H1 (cell line): Measurements from ENCODE around the gene ARMH4. TPM values are rescaled to one million over a fixed set of nuclear protein-coding genes. Genes with fewer than 3 reads are reported as not detected.

Experiments used
- CTCF ChIA-PET: fragments of 300-600 bp; sonication (Branson Sonifier 250); formaldehyde crosslinking; loops from one replicate; lab custom pipeline; 2021; ENCODE audit not compliant: partially characterized antibody; lab: Charles Lee
- POLR2A ChIA-PET: fragments of 300-600 bp; sonication (Branson Sonifier 250); formaldehyde crosslinking; loops from one replicate; lab custom pipeline; 2021; ENCODE audit warnings: inconsistent platforms; ENCODE audit not compliant: partially characterized antibody; lab: Charles Lee
- DNase-seq, 2 experiments: peaks; one replicate each; pipeline versions ENCODE4 v3.0.0 to v3.0.0-alpha.2; 2010 to 2022; ENCODE audit warnings: low spot score in 2 of 2, low read depth in 1 of 2, mixed read lengths in 1 of 2
- FAIRE-seq: peaks from 2 replicates; lab custom pipeline; 2011; peaks lifted over from hg19 to GRCh38; lab: Jason Lieb, UNC
- H2AFZ ChIP-seq: 2 replicates; pipeline ENCODE4 v1.8.1; 2012; ENCODE audit warnings: low read length, inconsistent platforms
- H2AK5ac ChIP-seq: 2 replicates; pipeline ENCODE4 v1.6.1; 2013; ENCODE audit warnings: low read depth, low read length
- H2BK120ac ChIP-seq: replicated peaks from 2 replicates; pipeline ENCODE3; 2013; ENCODE audit warnings: low read depth, low read length, inconsistent platforms
- H2BK12ac ChIP-seq: 2 replicates; pipeline ENCODE4 v1.6.1; 2013; ENCODE audit warnings: low read depth, low read length
- H2BK15ac ChIP-seq: 2 replicates; pipeline ENCODE4 v1.6.1; 2013; ENCODE audit warnings: low read length
- H2BK20ac ChIP-seq: 2 replicates; pipeline ENCODE4 v1.6.1; 2013; ENCODE audit warnings: low read length
- H2BK5ac ChIP-seq: 2 replicates; pipeline ENCODE4 v1.6.1; 2013; ENCODE audit warnings: low read depth, low read length
- H3K14ac ChIP-seq: 2 replicates; pipeline ENCODE4 v1.6.1; 2013; ENCODE audit warnings: inconsistent platforms; ENCODE audit not compliant: insufficient read length
- H3K18ac ChIP-seq: 2 replicates; pipeline ENCODE4 v1.6.1; 2013; ENCODE audit warnings: low read length; ENCODE audit errors: extremely low read depth
- H3K23ac ChIP-seq: 2 replicates; pipeline ENCODE4 v1.6.1; 2013; ENCODE audit warnings: inconsistent platforms; ENCODE audit not compliant: insufficient read length
- H3K23me2 ChIP-seq: 2 replicates; pipeline ENCODE4 v1.6.1; 2013; ENCODE audit warnings: low read depth, low read length
- H3K27ac ChIP-seq: 2 replicates; pipeline ENCODE4 v1.6.1; 2011; ENCODE audit warnings: low read depth, low read length, inconsistent platforms
- H3K27me3 ChIP-seq, 4 experiments: replicated peaks in 1 of 4; 1 replicate in 1 of 4; 2 replicates in 3 of 4; pipeline versions ENCODE4 v1.6.1 to v1.8.1; 2011 to 2013; ENCODE audit warnings: low read length in 3 of 4, mild to moderate bottlenecking in 3 of 4, inconsistent platforms in 2 of 4, mixed read lengths in 2 of 4, moderate library complexity in 1 of 4; ENCODE audit not compliant: control insufficient read depth in 3 of 4, insufficient read depth in 3 of 4; ENCODE audit errors: extremely low read depth in 1 of 4
- H3K36me3 ChIP-seq, 4 experiments: 2 replicates each; pipeline versions ENCODE4 v1.6.1 to v1.8.1; 2011 to 2013; ENCODE audit warnings: mild to moderate bottlenecking in 4 of 4, low read length in 3 of 4, moderate library complexity in 2 of 4, control low read depth in 1 of 4, inconsistent platforms in 1 of 4; ENCODE audit not compliant: insufficient read depth in 4 of 4, control insufficient read depth in 2 of 4
- H3K4ac ChIP-seq: replicated peaks from 2 replicates; pipeline ENCODE3; 2013; ENCODE audit warnings: low read length, low read depth, mixed read lengths, inconsistent platforms; ENCODE audit not compliant: insufficient read length
- H3K4me1 ChIP-seq, 4 experiments: replicated peaks in 1 of 4; 1 replicate in 1 of 4; 2 replicates in 3 of 4; pipeline versions ENCODE4 v1.6.1 to v1.8.1; 2011 to 2013; ENCODE audit warnings: low read length in 3 of 4, inconsistent platforms in 2 of 4, mixed read lengths in 1 of 4; ENCODE audit not compliant: insufficient read depth in 4 of 4, control insufficient read depth in 3 of 4
- H3K4me2 ChIP-seq, 2 experiments: 2 replicates each; pipeline versions ENCODE4 v1.6.1 to v1.8.1; 2011 to 2013; ENCODE audit warnings: low read depth in 2 of 2, low read length in 2 of 2, control low read depth in 1 of 2, inconsistent platforms in 1 of 2, mild to moderate bottlenecking in 1 of 2; ENCODE audit not compliant: insufficient read depth in 1 of 2
- H3K4me3 ChIP-seq, 4 experiments: fragments of 200-600, 300-600 bp in 1 of 4; sonication (generic), shearing (Covaris generic), sonication (Bioruptor Twin) in 1 of 4; 2 replicates each; pipeline versions ENCODE4 v1.5.1 to v1.8.1; 2011 to 2016; ENCODE audit warnings: low read length in 4 of 4, low read depth in 3 of 4, control low read depth in 2 of 4, inconsistent platforms in 2 of 4, mild to moderate bottlenecking in 2 of 4, mixed read lengths in 1 of 4, moderate library complexity in 1 of 4; ENCODE audit not compliant: insufficient read depth in 2 of 4; ENCODE audit errors: extremely low read depth in 1 of 4
- H3K56ac ChIP-seq: replicated peaks from 2 replicates; pipeline ENCODE3; 2013; ENCODE audit warnings: low read depth, mild to moderate bottlenecking, mixed read lengths, low read length, inconsistent platforms; ENCODE audit not compliant: insufficient read length
- H3K79me1 ChIP-seq: 2 replicates; pipeline ENCODE4 v1.6.1; 2013; ENCODE audit warnings: low read depth, low read length, control low read depth
- H3K79me2 ChIP-seq, 2 experiments: 2 replicates each; pipeline versions ENCODE4 v1.6.1 to v1.8.1; 2012 to 2013; ENCODE audit warnings: low read length in 2 of 2, mild to moderate bottlenecking in 2 of 2, inconsistent platforms in 1 of 2; ENCODE audit not compliant: insufficient read depth in 2 of 2, control insufficient read depth in 1 of 2
- H3K9ac ChIP-seq, 4 experiments: replicated peaks in 1 of 4; 1 replicate in 1 of 4; 2 replicates in 3 of 4; pipeline versions ENCODE4 v1.6.1 to v1.8.1; 2011 to 2013; ENCODE audit warnings: low read depth in 3 of 4, low read length in 3 of 4, control low read depth in 2 of 4, mild to moderate bottlenecking in 2 of 4, moderate library complexity in 2 of 4, inconsistent platforms in 1 of 4; ENCODE audit errors: extremely low read depth in 1 of 4
- H3K9me3 ChIP-seq, 2 experiments: 2 replicates each; pipeline versions ENCODE4 v1.6.1 to v1.8.1; 2012 to 2013; ENCODE audit warnings: mild to moderate bottlenecking in 2 of 2, moderate library complexity in 2 of 2, control low read depth in 1 of 2, inconsistent platforms in 1 of 2, low read depth in 1 of 2, low read length in 1 of 2, mixed read lengths in 1 of 2; ENCODE audit not compliant: insufficient read depth in 2 of 2
- H4K20me1 ChIP-seq, 2 experiments: replicated peaks in 1 of 2; 2 replicates each; pipeline versions ENCODE3 to v1.8.1; 2011 to 2013; ENCODE audit warnings: inconsistent platforms in 2 of 2, low read length in 2 of 2, mild to moderate bottlenecking in 1 of 2; ENCODE audit not compliant: insufficient read depth in 2 of 2, control insufficient read depth in 1 of 2
- H4K5ac ChIP-seq: 2 replicates; pipeline ENCODE4 v1.6.1; 2013; ENCODE audit warnings: low read length, low read depth, mixed read lengths, inconsistent platforms; ENCODE audit not compliant: insufficient read length
- H4K8ac ChIP-seq: 2 replicates; pipeline ENCODE4 v1.8.0; 2013; ENCODE audit warnings: mild to moderate bottlenecking, moderate library complexity, low read length, inconsistent platforms; ENCODE audit not compliant: insufficient read depth; ENCODE audit errors: extremely low read depth
- H4K91ac ChIP-seq: replicated peaks from 2 replicates; pipeline ENCODE3; 2013; ENCODE audit warnings: low read length, mixed read lengths, inconsistent platforms; ENCODE audit not compliant: insufficient read length
- ASH2L ChIP-seq: fragments of 200-600, 300-600 bp; sonication (generic); IDR thresholded peaks from one replicate; pipeline ENCODE4 v1.7.1; 2017; ENCODE audit warnings: low read length
- BRCA1 ChIP-seq: IDR thresholded peaks from 2 replicates; pipeline ENCODE4 v1.6.1; 2012; ENCODE audit warnings: low read depth, low read length, improper control_type of control experiment
- EGR1 ChIP-seq: IDR thresholded peaks from 2 replicates; pipeline ENCODE4 v1.6.1; 2011; ENCODE audit warnings: low read depth, low read length, borderline replicate concordance
- GABPA ChIP-seq: IDR thresholded peaks from 2 replicates; pipeline ENCODE4 v1.6.1; 2011; ENCODE audit warnings: mild to moderate bottlenecking, low read length, moderate library complexity, borderline replicate concordance; ENCODE audit not compliant: insufficient read depth
- GTF2F1 ChIP-seq: IDR thresholded peaks from 2 replicates; pipeline ENCODE4 v1.6.1; 2012; ENCODE audit warnings: low read depth, low read length, improper control_type of control experiment, borderline replicate concordance
- PHF8 ChIP-seq: fragments of 200-600 bp; sonication (generic); conservative IDR thresholded peaks from 2 replicates; pipeline ENCODE4 v1.7.1; 2012; ENCODE audit warnings: low read depth, mild to moderate bottlenecking, inconsistent platforms, low read length, moderate library complexity
- RAD21 ChIP-seq, 2 experiments: IDR thresholded peaks in 1 of 2; conservative IDR thresholded peaks in 1 of 2; 2 replicates each; pipeline ENCODE4 v1.6.1; 2011; ENCODE audit warnings: low read depth in 2 of 2, low read length in 2 of 2, improper control_type of control experiment in 1 of 2, inconsistent platforms in 1 of 2, mild to moderate bottlenecking in 1 of 2, moderate library complexity in 1 of 2
- RNF2 ChIP-seq: fragments of 200-900, 300-1000 bp; sonication (generic); IDR thresholded peaks from 2 replicates; pipeline ENCODE4 v1.7.1; 2016; ENCODE audit warnings: borderline replicate concordance, low read depth, mild to moderate bottlenecking, antibody characterized with exemption, low read length; ENCODE audit not compliant: poor library complexity, severe bottlenecking; ENCODE audit errors: missing control alignments
- SP4 ChIP-seq: IDR thresholded peaks from 2 replicates; pipeline ENCODE4 v1.6.1; 2012; ENCODE audit warnings: low read length, inconsistent platforms
- TBP ChIP-seq: IDR thresholded peaks from 2 replicates; pipeline ENCODE4 v1.6.1; 2011; ENCODE audit warnings: low read depth, low read length, improper control_type of control experiment
- WGBS, 2 experiments: shearing (Covaris generic) in 1 of 2; methylation state at CpG; one replicate each; pipeline versions ENCODE4 v1.1.6 to v1.1.7; 2013 to 2015; ENCODE audit warnings: low lambda C conversion rate in 2 of 2, mixed read lengths in 2 of 2, inconsistent platforms in 1 of 2, low coverage in 1 of 2, missing lambda C conversion rate in 1 of 2; ENCODE audit not compliant: insufficient replicate concordance in 2 of 2, insufficient coverage in 1 of 2, insufficient read length in 1 of 2; ENCODE audit errors: extremely low coverage in 1 of 2, missing lambda C conversion rate in 1 of 2; 5-methylcytosine and 5-hydroxymethylcytosine counted together
- polyA plus RNA-seq, 7 experiments: library from polyadenylated mRNA; depleted of rRNA in 3 of 7; stranded (reverse) in 5 of 7; unstranded in 2 of 7; fragments of >200 nt in 5 of 7; fragments of 200-250 nt in 2 of 7; gene quantifications; 1 replicate in 5 of 7; 2 replicates in 1 of 7; 4 replicates in 1 of 7; pipeline versions ENCODE4 v1.2.1 to v1.2.3, GENCODE V29; 2011 to 2013; ENCODE audit warnings: missing spikeins in 2 of 7, mixed read lengths in 2 of 7
- total RNA-seq: library from RNA; stranded (reverse); fragmentation: NEBNext Ultra II Directional; extraction: Animal tissue kit (Norgen Biotek cat#: 25700); gene quantifications from 2 replicates; pipeline ENCODE4 v1.2.1, GENCODE V29; 2021
- TF ChIP-seq, protein P1 (sequence below): IDR thresholded peaks from 2 replicates; pipeline ENCODE4 v1.6.1; 2011; ENCODE audit warnings: low read depth, mild to moderate bottlenecking, low read length; ENCODE audit not compliant: insufficient read depth

ARMH4 gene
- total and polyA plus RNA-seq, 2 of the 8 experiments (the other 6 are each of a cell fraction or from before 2014, with no cell fraction given) = 7.1 to 25.4 TPM

DNA sequence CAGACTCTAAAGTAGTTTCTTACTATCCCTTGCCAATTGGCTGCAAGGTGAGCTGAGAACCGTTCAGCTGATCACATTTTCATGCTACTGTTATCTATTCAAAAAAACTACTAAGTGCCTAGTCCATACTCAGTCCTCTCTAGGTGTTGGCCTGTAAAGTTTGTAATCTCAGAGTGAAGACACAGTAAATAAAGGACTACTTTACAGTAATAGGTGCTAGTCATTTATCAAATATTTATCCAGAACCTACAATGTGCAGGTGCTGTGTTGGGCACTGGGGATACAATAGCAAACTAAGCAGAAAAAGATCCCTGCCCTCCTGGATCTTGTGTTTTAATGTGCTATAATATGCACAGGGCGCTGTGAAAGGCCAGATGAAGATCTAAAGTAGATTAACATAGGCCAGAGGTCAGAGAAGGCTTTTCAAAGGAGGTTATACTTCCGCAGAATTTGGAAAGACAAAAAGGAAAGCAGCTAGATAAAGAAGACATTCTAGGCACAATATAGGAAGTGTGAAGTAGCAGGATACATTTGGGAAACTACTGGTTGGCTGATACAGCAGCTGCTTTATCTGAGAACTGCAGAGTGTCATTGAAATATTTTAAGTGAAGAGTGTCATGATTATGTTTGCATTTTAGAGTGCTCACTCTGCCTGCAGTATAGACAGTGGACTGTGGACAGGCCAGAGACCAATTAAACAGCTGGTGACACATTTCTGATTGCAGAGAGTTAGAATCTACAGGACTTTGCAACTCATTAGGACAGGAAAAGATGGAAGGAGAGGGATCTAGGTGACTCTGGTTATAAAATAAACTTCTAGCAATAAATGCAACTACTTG, 40.0 kb upstream of the ARMH4 start:
- WGBS, 2 experiments = 84% methylated on average over 3 of the region's 3 CpGs; no CpG with 5 or more reads in 1 of the 2 experiments
- H2BK20ac ChIP-seq = no peak overlapping the region
- CTCF ChIA-PET = interaction anchor here (0.8 to 1.4 kb wide), 3 partner anchors 24 to 84 kb away, joined by 3 to 4 read pairs (median 3); no protein-coding TSS in a partner anchor
- H3K79me1 ChIP-seq = no peaks in the 10 kb centered on the region
- H2BK5ac ChIP-seq = no peak overlapping the region
- H2BK120ac ChIP-seq = no peak overlapping the region
- H4K8ac ChIP-seq = no peak overlapping the region
- H3K79me2 ChIP-seq = no peaks in the 10 kb centered on the region
- H3K18ac ChIP-seq = no peak overlapping the region
- H2BK15ac ChIP-seq = no peak overlapping the region
- FAIRE-seq (no peak), DNase-seq (no peak)
- no peaks in the 10 kb centered on the region for H3K4me1 ChIP-seq
- H3K14ac ChIP-seq = no peak overlapping the region
- H2AK5ac ChIP-seq = no peak overlapping the region
- no peaks in the 10 kb centered on the region for H3K9me3 ChIP-seq
- H3K9ac ChIP-seq = no peak overlapping the region
- H4K20me1 ChIP-seq = no peaks in the 10 kb centered on the region
- no peak overlapping the region for H2AFZ ChIP-seq
- H3K4me2 ChIP-seq = no peak overlapping the region
- no peak overlapping the region for H3K27ac ChIP-seq
- no peaks in the 10 kb centered on the region for H3K23me2 ChIP-seq
- H3K4me3 ChIP-seq = no peak overlapping the region
- H2BK12ac ChIP-seq = no peak overlapping the region
- no peak overlapping the region for H4K91ac ChIP-seq
- H3K27me3 ChIP-seq = peaks cover 0 to 1% (median 0%) of the 10 kb centered on the region in 4 experiments; a peak in 1 of 7 replicates
- H3K36me3 ChIP-seq = no peaks in the 10 kb centered on the region
- no peak overlapping the region for H3K4ac ChIP-seq
- no peak overlapping the region for H4K5ac ChIP-seq
- H3K56ac ChIP-seq = no peak overlapping the region
- H3K23ac ChIP-seq = no peak overlapping the region
- POLR2A ChIA-PET = no interaction called here
- TF ChIP-seq GABPA (no peak), PHF8 (no peak), EGR1 (no peak), GTF2F1 (no peak), RNF2 (no peak), BRCA1 (no peak), ASH2L (no peak), TBP (no peak), RAD21 (IDR thresholded peaks at IDR 0.05 in 1 of 2, conservative IDR thresholded peaks at IDR 0.05 in 1 of 2; ENCODE audit: low read depth in 2 of 2, low read length in 2 of 2) (no peak), SP4 (no peak)
- TF ChIP-seq, protein P1, sequence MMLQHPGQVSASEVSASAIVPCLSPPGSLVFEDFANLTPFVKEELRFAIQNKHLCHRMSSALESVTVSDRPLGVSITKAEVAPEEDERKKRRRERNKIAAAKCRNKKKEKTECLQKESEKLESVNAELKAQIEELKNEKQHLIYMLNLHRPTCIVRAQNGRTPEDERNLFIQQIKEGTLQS = no peak
